ENCODE measurements around the gene EIF6.
A peak's percentile ranks its signal among the peaks of the same experiment; 100 is the strongest.

The EIF6 gene

DNA sequence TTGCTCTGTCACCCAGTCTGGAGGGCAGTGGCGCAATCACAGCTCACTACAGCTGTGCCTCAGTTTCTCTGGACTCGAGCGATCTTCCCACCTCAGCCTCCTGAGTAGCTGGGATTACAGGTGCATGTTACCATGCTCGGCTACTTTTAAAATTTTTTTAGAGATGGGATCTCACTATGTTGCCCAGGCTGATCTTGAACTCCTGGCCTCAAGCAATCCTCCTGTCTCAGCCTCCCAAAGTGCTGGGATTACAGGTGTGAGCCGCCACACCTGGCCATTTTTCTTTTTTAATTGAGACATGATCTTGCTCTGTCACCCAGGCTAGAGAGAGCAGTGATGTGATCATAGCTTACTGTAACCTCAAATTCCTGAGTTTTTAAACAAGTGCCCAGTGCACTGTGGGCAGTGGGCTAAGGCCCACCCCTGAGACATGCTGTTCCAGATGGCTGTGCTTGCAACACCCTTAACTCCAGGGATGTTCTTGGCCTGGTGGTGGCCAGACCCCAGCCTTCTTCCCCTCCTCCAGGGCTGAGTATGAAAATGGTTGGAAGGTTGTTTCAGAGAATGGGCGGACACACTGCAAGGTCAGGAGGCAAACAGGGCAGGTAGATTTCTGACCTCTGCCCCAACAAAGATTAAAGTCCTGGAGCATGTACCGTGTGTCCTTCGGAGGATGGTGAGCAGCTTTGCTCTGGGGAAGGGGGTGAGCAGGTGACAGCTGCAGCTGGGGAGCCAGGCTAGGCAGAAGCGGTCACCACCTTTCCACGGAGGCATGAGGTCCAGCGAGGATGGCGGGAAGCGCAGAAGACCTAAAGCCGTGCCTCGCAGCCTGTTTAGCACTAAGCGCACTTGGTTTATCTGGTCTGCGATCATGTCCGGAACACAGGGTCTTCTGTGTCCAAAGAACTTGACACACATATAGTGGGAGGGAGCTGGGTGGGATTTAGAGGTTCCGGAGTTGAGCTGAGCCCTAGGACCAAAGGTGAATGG is 9.0 kb upstream of the EIF6 start:
- DNase-seq (ENCODE audit: low read depth), result no peak

GRCh38 chr20:35292504-35293285 is 8.1 kb upstream of the EIF6 start:
- DNase-seq (ENCODE audit: low read depth), result no peak

DNA sequence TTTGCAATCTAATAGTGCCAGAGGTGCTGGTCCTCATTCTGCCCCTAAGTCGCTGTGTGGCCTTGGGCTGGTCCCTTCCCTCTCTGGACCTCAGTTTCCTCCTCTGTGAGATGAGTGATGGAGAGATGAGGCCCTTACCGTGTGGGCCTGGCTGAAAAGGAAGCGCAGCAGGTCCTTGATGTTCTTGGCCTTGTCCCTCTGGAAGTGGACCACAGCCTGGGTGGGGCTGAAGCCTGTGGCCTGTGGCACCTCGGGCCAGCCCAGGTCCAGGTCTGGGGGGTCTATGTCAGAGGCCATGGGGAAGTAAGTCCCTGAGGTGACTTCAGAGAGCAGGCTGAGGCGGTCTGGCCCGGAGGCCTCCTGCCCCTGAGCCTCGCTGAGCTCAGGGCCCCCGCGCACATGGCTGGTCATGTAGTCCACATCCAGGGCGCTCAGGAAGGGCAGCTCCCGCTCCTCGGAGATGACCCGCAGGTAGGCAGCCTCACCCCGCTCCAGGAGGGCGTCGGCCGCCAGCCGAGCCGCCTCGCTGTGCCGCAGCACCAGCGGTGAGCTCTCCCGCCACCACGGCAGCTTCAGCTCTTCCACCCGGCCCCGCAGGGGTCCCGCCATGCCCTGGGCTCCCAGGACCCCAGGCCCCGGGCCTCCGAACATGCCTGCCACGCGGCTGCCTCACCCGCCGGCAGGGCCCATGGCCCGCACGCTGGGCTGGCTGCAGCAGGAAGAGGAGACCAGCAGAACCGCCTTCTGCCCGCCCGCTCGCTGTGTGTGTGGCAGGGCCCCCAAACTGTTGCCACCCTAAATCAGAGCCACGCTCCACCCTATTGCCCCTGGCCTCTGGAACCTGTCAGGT is 7.3 kb upstream of the EIF6 start, which contains the start of gene FAM83C:
Gene FAM83C, minus strand, starts transcription at position 772 of the 850 bp plus-strand sequence. Its CDS starts 121 bp downstream, at position 651.
- no peak for DNase-seq (ENCODE audit: low read depth)

- no peak for DNase-seq (ENCODE audit: low read depth)
Measured at GRCh38 chr20:35290887-35291417, 6.4 kb upstream of the EIF6 start.

- no peak for DNase-seq (ENCODE audit: low read depth)
Measured at GRCh38 chr20:35290186-35290886, 5.8 kb upstream of the EIF6 start.

DNA sequence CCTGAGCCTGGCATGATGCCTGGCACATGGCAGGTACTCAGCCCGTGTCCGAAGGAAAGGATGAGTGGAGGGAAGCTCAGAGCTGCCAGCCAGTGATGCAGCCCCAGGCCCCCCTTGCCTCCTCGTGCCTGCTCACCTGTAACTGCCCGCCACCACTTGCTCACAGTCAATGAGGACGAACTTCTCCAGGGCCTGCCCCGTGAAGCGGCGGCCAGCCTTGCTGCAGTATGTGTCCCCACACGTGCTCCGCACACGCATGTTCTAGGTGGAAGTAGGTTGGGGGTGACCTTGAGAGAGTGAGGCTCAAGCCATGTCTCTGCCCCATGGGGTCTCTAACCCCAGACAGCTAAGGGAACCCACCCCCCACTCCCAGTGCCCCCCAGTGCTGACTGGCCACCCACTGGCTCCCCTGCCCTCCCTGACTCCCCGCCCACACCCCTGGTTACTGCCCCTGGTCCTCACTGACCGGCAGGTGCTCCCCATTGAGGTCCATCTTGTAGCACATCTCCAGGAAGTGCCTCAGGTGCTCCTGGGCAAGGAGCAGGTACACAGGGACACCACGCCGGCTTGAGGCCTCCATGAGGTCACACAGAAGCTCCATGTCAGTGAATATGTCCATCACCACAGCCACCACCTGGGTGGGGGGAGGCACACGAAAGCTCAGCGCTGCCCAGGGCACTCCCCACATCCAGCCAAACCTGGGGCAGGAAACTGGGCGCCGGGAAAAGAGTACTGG is 3.9 kb upstream of the EIF6 start:
- DNase-seq (ENCODE audit: low read depth), result no peak

- DNase-seq (ENCODE audit: low read depth), result no peak
Measured at GRCh38 chr20:35287509-35288324, 3.1 kb upstream of the EIF6 start.

DNA sequence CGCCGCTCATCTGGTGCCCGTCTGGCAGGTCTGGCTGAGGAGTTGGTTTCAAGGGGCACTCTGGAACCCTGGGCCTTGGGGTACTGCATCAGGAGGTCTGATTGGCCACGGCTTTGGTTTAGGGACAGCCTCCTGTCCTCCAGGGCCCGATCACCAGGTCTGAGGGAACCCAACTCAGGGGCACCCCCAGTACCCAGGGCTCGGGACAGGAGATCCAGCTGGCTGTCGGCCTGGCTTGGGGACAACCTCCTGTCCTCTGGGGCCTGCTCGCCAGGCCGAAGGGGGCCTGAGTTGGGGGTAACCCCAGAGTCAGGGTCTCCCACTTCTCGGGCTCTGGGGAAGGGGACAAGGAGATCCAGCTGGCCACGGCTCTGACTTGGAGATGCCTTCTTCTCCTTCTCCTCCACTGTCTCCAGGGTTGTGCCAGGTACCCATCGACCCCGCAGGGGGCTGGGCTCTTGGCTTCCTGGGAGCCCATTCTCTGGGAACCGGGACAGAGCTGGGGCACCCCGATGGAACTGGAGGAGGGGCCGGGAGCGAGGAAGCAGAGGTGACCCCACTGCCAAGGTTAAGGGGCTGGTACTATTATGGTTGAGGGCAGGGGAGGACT is 2.4 kb upstream of the EIF6 start:
- DNase-seq (ENCODE audit: low read depth), result no peak

GRCh38 chr20:35286077-35286898 is 1.7 kb upstream of the EIF6 start:
- DNase-seq (ENCODE audit: low read depth), result no peak

GRCh38 chr20:35285806-35286076 is 1.2 kb upstream of the EIF6 start:
- DNase-seq (ENCODE audit: low read depth), result peak; percentile 54

- no peak for DNase-seq (ENCODE audit: low read depth)
Measured at GRCh38 chr20:35284992-35285805, 627 bp upstream of the EIF6 start.

DNA sequence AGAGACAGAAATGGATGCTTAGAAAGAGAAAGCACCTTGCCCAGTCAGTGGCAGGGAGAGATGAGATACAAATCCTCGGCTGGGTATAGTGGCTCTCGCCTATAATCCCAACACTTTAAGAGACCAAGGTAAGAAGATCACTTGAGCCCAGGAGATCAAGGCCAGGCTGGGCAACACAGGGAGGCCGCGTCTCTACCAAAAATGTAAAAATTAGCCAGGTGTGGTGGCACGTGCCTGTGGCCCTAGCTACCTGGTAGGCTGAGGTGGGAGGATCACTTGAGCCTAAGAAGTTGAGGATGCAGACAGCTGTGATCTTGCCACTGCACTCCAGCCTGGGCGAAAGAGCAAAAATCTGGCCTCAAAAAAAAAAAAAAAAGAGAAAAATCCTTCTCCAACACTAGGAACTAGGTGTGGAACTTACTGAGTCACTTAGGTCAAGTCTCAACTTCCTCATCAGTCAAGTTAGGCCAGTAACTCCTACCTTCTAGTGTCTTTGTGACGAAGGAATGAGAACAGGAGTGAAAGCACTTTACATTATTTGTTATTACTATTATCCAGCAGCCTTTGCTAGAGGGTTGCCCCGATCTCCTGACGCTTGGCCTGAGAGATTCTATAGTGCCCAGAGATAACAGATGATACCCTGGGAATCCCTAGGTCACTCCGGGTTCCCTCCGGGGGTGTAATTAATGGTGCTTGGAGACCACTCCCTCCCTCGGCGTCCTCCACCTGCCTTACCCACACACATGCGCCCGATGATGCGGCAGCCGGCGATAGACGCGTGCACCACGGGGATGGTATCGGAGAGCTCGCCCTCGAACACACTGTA is 918 bp downstream of the EIF6 start:
- DNase-seq (ENCODE audit: low read depth), result peak; percentile 41

GRCh38 chr20:35281506-35282101 is 3.0 kb downstream of the EIF6 start:
- DNase-seq (ENCODE audit: low read depth), result no peak

DNA sequence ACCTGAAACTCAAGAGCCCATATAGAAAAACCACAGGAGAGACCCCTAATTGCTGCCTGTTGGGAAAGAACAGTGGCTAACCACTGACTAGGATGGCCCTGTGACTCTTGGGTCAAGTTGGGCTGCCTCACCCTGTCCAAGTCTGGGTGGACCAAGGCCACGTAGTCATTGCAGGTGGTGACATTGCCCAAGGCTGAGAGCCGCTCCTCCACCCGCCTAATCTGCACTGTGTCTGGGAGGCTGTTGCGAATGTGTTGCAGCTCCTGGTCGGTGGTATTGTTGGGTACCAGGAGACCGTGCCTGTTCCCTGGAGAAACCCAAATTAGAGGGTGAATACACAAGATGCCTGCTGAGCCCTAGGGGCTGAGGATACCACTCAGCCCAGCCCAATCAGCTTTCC is 4.0 kb downstream of the EIF6 start:
- no peak for DNase-seq (ENCODE audit: low read depth)

- peak; percentile 52 for DNase-seq (ENCODE audit: low read depth)
Measured at GRCh38 chr20:35279533-35280174, 4.9 kb downstream of the EIF6 start.

DNA sequence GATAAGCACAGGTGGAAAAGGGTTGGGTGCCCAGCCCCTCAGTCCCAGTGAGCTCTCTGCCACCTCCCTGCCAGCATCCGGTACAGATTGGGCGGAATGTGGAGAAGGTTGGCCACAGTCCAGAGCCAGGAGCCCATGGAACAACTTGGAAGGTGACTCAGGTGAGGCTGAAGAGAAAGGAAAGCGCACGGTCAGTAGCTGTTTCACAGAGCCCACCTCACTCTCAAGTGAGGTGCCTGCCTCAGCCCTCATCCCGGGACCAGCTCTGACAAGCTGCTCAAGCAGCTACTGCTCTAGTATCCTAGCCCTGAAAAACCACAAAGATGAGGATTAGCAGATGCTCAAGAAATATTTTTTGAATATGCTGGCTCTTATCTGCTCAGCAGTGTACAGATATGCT is 5.5 kb downstream of the EIF6 start:
- DNase-seq (ENCODE audit: low read depth), result peak; percentile 50

Measured in ELR (cell line).